COLO668 (cell line): ENCODE results near the gene PIK3CD.
"Not testable (repeated sequence)": the region's sequence is repeated elsewhere in the genome, so short reads cannot be mapped to it uniquely, and the experiment has no call there.

Experiments used
- DNase-seq: peaks from one replicate; lab custom pipeline; 2025; ENCODE audit not compliant: unreplicated experiment; lab: John Stamatoyannopoulos, UW

PIK3CD gene

GRCh38 chr1:9731561-9731960, 80.0 kb downstream of the PIK3CD start:
- no peak for DNase-seq

- DNase-seq, result no peak
These were observed 80.8 kb downstream of the PIK3CD start for GRCh38 chr1:9732123-9732971.

- DNase-seq, result no peak
These were observed 81.7 kb downstream of the PIK3CD start for GRCh38 chr1:9733160-9733789.

- DNase-seq, result no peak
These were observed 84.3 kb downstream of the PIK3CD start for GRCh38 chr1:9735800-9736199.

GRCh38 chr1:9736241-9736640, 84.7 kb downstream of the PIK3CD start:
- DNase-seq, result no peak

GRCh38 chr1:9737057-9737456, 85.5 kb downstream of the PIK3CD start:
- DNase-seq, result no peak

GRCh38 chr1:9737671-9738070, 86.1 kb downstream of the PIK3CD start:
- DNase-seq, result no peak

GRCh38 chr1:9744106-9744799, 92.7 kb downstream of the PIK3CD start:
- DNase-seq, result no peak

GRCh38 chr1:9746211-9746610, 94.7 kb downstream of the PIK3CD start:
- DNase-seq, result no peak

GRCh38 chr1:9746651-9747050, 95.1 kb downstream of the PIK3CD start:
- DNase-seq, result no peak

- DNase-seq, result not testable (repeated sequence)
These were observed 96.9 kb downstream of the PIK3CD start for GRCh38 chr1:9748391-9748790.

- DNase-seq, result no peak
These were observed 97.8 kb downstream of the PIK3CD start for GRCh38 chr1:9749361-9749760.

- DNase-seq, result no peak
These were observed 100.4 kb downstream of the PIK3CD start for GRCh38 chr1:9751971-9752370.

GRCh38 chr1:9753121-9753531, 101.6 kb downstream of the PIK3CD start:
- DNase-seq, result no peak

GRCh38 chr1:9755441-9755995, 104.0 kb downstream of the PIK3CD start:
- no peak for DNase-seq

GRCh38 chr1:9758559-9759121, 107.1 kb downstream of the PIK3CD start:
- DNase-seq, result no peak

- DNase-seq, result no peak
These were observed 108.4 kb downstream of the PIK3CD start for GRCh38 chr1:9759939-9760338.

- no peak for DNase-seq
These were observed 109.3 kb downstream of the PIK3CD start for GRCh38 chr1:9760824-9761223.

- no peak for DNase-seq
These were observed 110.3 kb downstream of the PIK3CD start for GRCh38 chr1:9761855-9762254.

GRCh38 chr1:9762446-9762845, 110.9 kb downstream of the PIK3CD start:
- DNase-seq, result not testable (repeated sequence)

- DNase-seq, result no peak
These were observed 112.4 kb downstream of the PIK3CD start for GRCh38 chr1:9763914-9764313.
